PFSK-1 (cell line): ENCODE data around the gene TMEM185B.

Experiments
- POLR2AphosphoS5 ChIP-seq: IDR thresholded peaks from 2 replicates; pipeline ENCODE4 v1.6.1; 2012; ENCODE audit warnings: low read depth, mild to moderate bottlenecking, control low read depth, low read length, moderate library complexity
- SIN3A ChIP-seq: IDR thresholded peaks from 2 replicates; pipeline ENCODE4 v1.6.1; 2012; ENCODE audit warnings: mild to moderate bottlenecking, low read length, moderate library complexity, borderline replicate concordance; ENCODE audit not compliant: insufficient read depth
- TAF1 ChIP-seq: IDR thresholded peaks from 2 replicates; pipeline ENCODE4 v1.6.1; 2012; ENCODE audit warnings: low read length, control low read depth, borderline replicate concordance; ENCODE audit not compliant: insufficient read depth
- TF ChIP-seq, protein P1 (sequence below), 2 experiments: IDR thresholded peaks; 2 replicates each; pipeline versions ENCODE4 v1.6.1 to v1.8.0; 2011 to 2012; ENCODE audit warnings: low read depth in 2 of 2, low read length in 2 of 2, control low read depth in 1 of 2, inconsistent platforms in 1 of 2, mild to moderate bottlenecking in 1 of 2, moderate library complexity in 1 of 2; ENCODE audit not compliant: insufficient read depth in 1 of 2

DNA sequence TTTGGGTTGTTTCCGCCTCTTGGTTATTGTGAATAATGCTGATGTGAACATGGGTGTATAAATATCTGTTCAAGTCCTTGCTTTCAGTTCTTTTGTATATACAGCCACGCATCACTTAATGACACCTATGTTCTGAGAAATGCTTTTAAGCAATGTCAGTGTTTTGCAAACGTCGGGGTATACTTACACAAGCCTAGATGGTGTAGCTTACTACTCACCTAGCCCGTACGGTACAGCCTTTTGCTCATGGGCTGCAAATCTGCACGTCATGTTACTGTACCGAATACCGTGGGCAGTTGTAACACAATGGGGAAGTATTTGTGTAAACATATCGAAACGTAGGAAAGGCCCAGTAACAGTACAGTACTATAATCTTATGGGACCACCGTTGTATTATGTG, 41.8 kb upstream of the TMEM185B start:
- no peak for TF ChIP-seq POLR2AphosphoS5
- TF ChIP-seq, protein P1, sequence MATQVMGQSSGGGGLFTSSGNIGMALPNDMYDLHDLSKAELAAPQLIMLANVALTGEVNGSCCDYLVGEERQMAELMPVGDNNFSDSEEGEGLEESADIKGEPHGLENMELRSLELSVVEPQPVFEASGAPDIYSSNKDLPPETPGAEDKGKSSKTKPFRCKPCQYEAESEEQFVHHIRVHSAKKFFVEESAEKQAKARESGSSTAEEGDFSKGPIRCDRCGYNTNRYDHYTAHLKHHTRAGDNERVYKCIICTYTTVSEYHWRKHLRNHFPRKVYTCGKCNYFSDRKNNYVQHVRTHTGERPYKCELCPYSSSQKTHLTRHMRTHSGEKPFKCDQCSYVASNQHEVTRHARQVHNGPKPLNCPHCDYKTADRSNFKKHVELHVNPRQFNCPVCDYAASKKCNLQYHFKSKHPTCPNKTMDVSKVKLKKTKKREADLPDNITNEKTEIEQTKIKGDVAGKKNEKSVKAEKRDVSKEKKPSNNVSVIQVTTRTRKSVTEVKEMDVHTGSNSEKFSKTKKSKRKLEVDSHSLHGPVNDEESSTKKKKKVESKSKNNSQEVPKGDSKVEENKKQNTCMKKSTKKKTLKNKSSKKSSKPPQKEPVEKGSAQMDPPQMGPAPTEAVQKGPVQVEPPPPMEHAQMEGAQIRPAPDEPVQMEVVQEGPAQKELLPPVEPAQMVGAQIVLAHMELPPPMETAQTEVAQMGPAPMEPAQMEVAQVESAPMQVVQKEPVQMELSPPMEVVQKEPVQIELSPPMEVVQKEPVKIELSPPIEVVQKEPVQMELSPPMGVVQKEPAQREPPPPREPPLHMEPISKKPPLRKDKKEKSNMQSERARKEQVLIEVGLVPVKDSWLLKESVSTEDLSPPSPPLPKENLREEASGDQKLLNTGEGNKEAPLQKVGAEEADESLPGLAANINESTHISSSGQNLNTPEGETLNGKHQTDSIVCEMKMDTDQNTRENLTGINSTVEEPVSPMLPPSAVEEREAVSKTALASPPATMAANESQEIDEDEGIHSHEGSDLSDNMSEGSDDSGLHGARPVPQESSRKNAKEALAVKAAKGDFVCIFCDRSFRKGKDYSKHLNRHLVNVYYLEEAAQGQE (IDR thresholded peaks at IDR 0.05; ENCODE audit: insufficient read depth in 1 of 2, low read depth in 2 of 2, low read length in 2 of 2): no peak
- TF ChIP-seq TAF1: no peak
- no peak for TF ChIP-seq SIN3A
